IMR-90 (cell line): Measurements from ENCODE around the gene CCL13. TPM values are rescaled to one million over a fixed set of nuclear protein-coding genes. Genes with fewer than 3 reads are reported as not detected.

Source experiments
- ATAC-seq: fragments of 200-7000 bp; cut with Tn5 transposase; 2 replicates; pipeline ENCODE4 v1.9.1; 2020; ENCODE audit warnings: low read depth, mild to moderate bottlenecking, moderate library complexity
- BruUV-seq: library from RNA; stranded (reverse); fragments of 400-500 nt; replicated peaks from 2 replicates; lab custom pipeline; 2021; lab: Mats Ljungman, UMichigan
- CTCF ChIA-PET: fragments of 300-600 bp; formaldehyde crosslinking; extraction: SDS; loops from one replicate; lab custom pipeline; 2021; ENCODE audit warnings: antibody characterized with exemption; lab: Yijun Ruan, JAX
- POLR2A ChIA-PET: fragments of 300-600 bp; sonication (Branson Sonifier 250); formaldehyde crosslinking; loops from one replicate; lab custom pipeline; 2022; ENCODE audit warnings: antibody characterized with exemption; ENCODE audit not compliant: unreplicated experiment; lab: Charles Lee
- DNase-seq: peaks from one replicate; pipeline ENCODE4 v3.0.0; 2013
- H2AFZ ChIP-seq: replicated peaks from 2 replicates; pipeline ENCODE3; 2013; ENCODE audit warnings: low read length, mild to moderate bottlenecking; ENCODE audit not compliant: poor library complexity
- H2AK5ac ChIP-seq: 2 replicates; pipeline ENCODE4 v1.6.1; 2013; ENCODE audit warnings: low read depth, low read length, inconsistent platforms
- H2AK9ac ChIP-seq: replicated peaks from 2 replicates; pipeline ENCODE3; 2013; ENCODE audit warnings: mild to moderate bottlenecking, low read depth, low read length, moderate library complexity; ENCODE audit not compliant: poor library complexity
- H2BK120ac ChIP-seq: 2 replicates; pipeline ENCODE4 v1.6.1; 2013; ENCODE audit warnings: low read depth, low read length, inconsistent platforms
- H2BK15ac ChIP-seq: 3 replicates; pipeline ENCODE4 v1.6.1; 2013; ENCODE audit warnings: low read depth, low read length, inconsistent platforms
- H2BK20ac ChIP-seq: 2 replicates; pipeline ENCODE4 v1.6.1; 2013; ENCODE audit warnings: low read depth, mild to moderate bottlenecking, inconsistent platforms, low read length, moderate library complexity
- H2BK5ac ChIP-seq: 2 replicates; pipeline ENCODE4 v1.6.1; 2013; ENCODE audit warnings: mild to moderate bottlenecking, low read depth, low read length, inconsistent platforms; ENCODE audit not compliant: poor library complexity, severe bottlenecking
- H3K14ac ChIP-seq: replicated peaks from 2 replicates; pipeline ENCODE4 v1.6.1; 2013; ENCODE audit warnings: low read depth, low read length, inconsistent platforms
- H3K18ac ChIP-seq: 2 replicates; pipeline ENCODE4 v1.6.1; 2013; ENCODE audit warnings: low read depth, low read length, control low read depth
- H3K23ac ChIP-seq: 2 replicates; pipeline ENCODE4 v1.6.1; 2013; ENCODE audit warnings: low read depth, low read length, inconsistent platforms
- H3K27ac ChIP-seq: 2 replicates; pipeline ENCODE4 v1.5.1; 2013; ENCODE audit warnings: mild to moderate bottlenecking, control low read depth, low read length; ENCODE audit not compliant: insufficient read depth
- H3K27me3 ChIP-seq: 2 replicates; pipeline ENCODE4 v1.6.1; 2013; ENCODE audit warnings: low read length; ENCODE audit not compliant: control insufficient read depth, insufficient read depth
- H3K36me3 ChIP-seq: 2 replicates; pipeline ENCODE4 v1.6.1; 2013; ENCODE audit warnings: low read length, mixed read lengths; ENCODE audit not compliant: control insufficient read depth, insufficient read depth
- H3K4ac ChIP-seq: 2 replicates; pipeline ENCODE4 v1.6.1; 2013; ENCODE audit warnings: low read depth, low read length, inconsistent platforms
- H3K4me1 ChIP-seq: 2 replicates; pipeline ENCODE4 v1.6.1; 2013; ENCODE audit warnings: low read length, mixed read lengths; ENCODE audit not compliant: control insufficient read depth, insufficient read depth
- H3K4me2 ChIP-seq: 2 replicates; pipeline ENCODE4 v1.6.1; 2013; ENCODE audit warnings: low read depth, mild to moderate bottlenecking, control low read depth, low read length, moderate library complexity
- H3K4me3 ChIP-seq: 2 replicates; pipeline ENCODE4 v1.5.1; 2013; ENCODE audit warnings: low read depth, mild to moderate bottlenecking, control low read depth, low read length, moderate library complexity; ENCODE audit not compliant: insufficient read depth
- H3K56ac ChIP-seq: 2 replicates; pipeline ENCODE4 v1.6.1; 2013; ENCODE audit warnings: low read length, inconsistent platforms; ENCODE audit not compliant: insufficient read depth; ENCODE audit errors: extremely low read depth
- H3K79me1 ChIP-seq, 2 experiments: 2 replicates each; pipeline ENCODE4 v1.6.1; 2013; ENCODE audit warnings: low read length in 2 of 2, inconsistent platforms in 1 of 2, low read depth in 1 of 2
- H3K9ac ChIP-seq: 2 replicates; pipeline ENCODE4 v1.6.1; 2013; ENCODE audit warnings: low read depth, low read length, control low read depth
- H3K9me1 ChIP-seq: 2 replicates; pipeline ENCODE4 v1.6.1; 2013; ENCODE audit warnings: low read length, inconsistent platforms; ENCODE audit not compliant: insufficient read depth
- H3K9me3 ChIP-seq: 2 replicates; pipeline ENCODE4 v1.6.1; 2013; ENCODE audit warnings: low read length; ENCODE audit not compliant: control insufficient read depth, insufficient read depth
- H4K20me1 ChIP-seq: 2 replicates; pipeline ENCODE4 v1.6.1; 2013; ENCODE audit warnings: low read length, inconsistent platforms; ENCODE audit not compliant: insufficient read depth
- H4K5ac ChIP-seq: 2 replicates; pipeline ENCODE4 v1.6.1; 2013; ENCODE audit warnings: mild to moderate bottlenecking, low read depth, low read length, control low read depth
- H4K8ac ChIP-seq, 2 experiments: 2 replicates each; pipeline ENCODE4 v1.6.1; 2013; ENCODE audit warnings: low read depth in 2 of 2, low read length in 2 of 2, control low read depth in 1 of 2, inconsistent platforms in 1 of 2
- H4K91ac ChIP-seq: 2 replicates; pipeline ENCODE4 v1.6.1; 2013; ENCODE audit warnings: low read depth, low read length, inconsistent platforms; ENCODE audit not compliant: insufficient read depth
- BHLHE40 ChIP-seq: fragments of 150-350 bp; IDR thresholded peaks from 2 replicates; pipeline ENCODE4 v1.6.1; 2016; ENCODE audit warnings: mild to moderate bottlenecking, low read depth, low read length
- CEBPB ChIP-seq: IDR thresholded peaks from 2 replicates; pipeline ENCODE4 v1.6.1; 2012; ENCODE audit warnings: low read depth, low read length, improper control_type of control experiment
- CHD1 ChIP-seq: IDR thresholded peaks from 2 replicates; pipeline ENCODE4 v1.6.1; 2012; ENCODE audit warnings: low read depth, low read length, improper control_type of control experiment
- CTCF ChIP-seq: conservative IDR thresholded peaks from 2 replicates; pipeline ENCODE4 v1.5.1; 2012; ENCODE audit warnings: mild to moderate bottlenecking, low read depth, low read length, improper control_type of control experiment
- ELK1 ChIP-seq: fragments of 150-350 bp; IDR thresholded peaks from 2 replicates; pipeline ENCODE4 v1.6.1; 2016; ENCODE audit warnings: low read depth, mild to moderate bottlenecking, low read length, moderate library complexity, borderline replicate concordance
- FOS ChIP-seq: fragments of 150-350 bp; IDR thresholded peaks from 2 replicates; pipeline ENCODE4 v1.6.1; 2016; ENCODE audit warnings: low read depth, low read length
- MAFK ChIP-seq: IDR thresholded peaks from 2 replicates; pipeline ENCODE4 v1.6.1; 2012; ENCODE audit warnings: low read depth, low read length, improper control_type of control experiment
- MAZ ChIP-seq: IDR thresholded peaks from 2 replicates; pipeline ENCODE4 v1.6.1; 2012; ENCODE audit warnings: low read depth, mild to moderate bottlenecking, low read length, improper control_type of control experiment, moderate library complexity, borderline replicate concordance
- MXI1 ChIP-seq: IDR thresholded peaks from 2 replicates; pipeline ENCODE4 v1.6.1; 2012; ENCODE audit warnings: low read depth, mild to moderate bottlenecking, low read length, moderate library complexity, borderline replicate concordance
- NFE2L2 ChIP-seq: fragments of 150-350 bp; IDR thresholded peaks from 2 replicates; pipeline ENCODE4 v1.6.1; 2016; ENCODE audit warnings: low read depth, mild to moderate bottlenecking, low read length
- POLR2A ChIP-seq: IDR thresholded peaks from 2 replicates; pipeline ENCODE4 v1.6.1; 2012; ENCODE audit warnings: mild to moderate bottlenecking, low read depth, low read length
- RAD21 ChIP-seq: IDR thresholded peaks from 2 replicates; pipeline ENCODE4 v1.6.1; 2012; ENCODE audit warnings: low read length, improper control_type of control experiment
- RCOR1 ChIP-seq: IDR thresholded peaks from 2 replicates; pipeline ENCODE4 v1.6.1; 2012; ENCODE audit warnings: mild to moderate bottlenecking, low read length, improper control_type of control experiment; ENCODE audit not compliant: insufficient replicate concordance
- RFX5 ChIP-seq: IDR thresholded peaks from 2 replicates; pipeline ENCODE4 v1.8.0; 2012; ENCODE audit warnings: low read depth, mild to moderate bottlenecking, low read length, moderate library complexity
- SMC3 ChIP-seq: fragments of 150-350 bp; IDR thresholded peaks from 2 replicates; pipeline ENCODE4 v1.6.1; 2016; ENCODE audit warnings: low read depth, mild to moderate bottlenecking, antibody characterized with exemption, low read length, moderate library complexity
- WGBS, 2 experiments: methylation state at CpG; one replicate each; pipeline versions ENCODE4 v1.1.5 to v1.1.7; 2013; ENCODE audit warnings: missing lambda C conversion rate in 2 of 2; ENCODE audit not compliant: insufficient read length in 1 of 2; ENCODE audit errors: extremely low coverage in 2 of 2; 5-methylcytosine and 5-hydroxymethylcytosine counted together
- dilution Hi-C: fragments of 300-500 bp; cut with HindIII; formaldehyde crosslinking; loops from one replicate; pipeline ENCODE4 v1.14.3; 2018; ENCODE audit warnings: low sequenced_read_pairs; ENCODE audit not compliant: unreplicated experiment
- in situ Hi-C: fragments of 300-500 bp; cut with MboI; formaldehyde crosslinking; loops from 3 replicates; pipeline ENCODE4 v1.14.3; 2019; ENCODE audit warnings: low sequenced_read_pairs, inconsistent platforms, mixed read lengths
- intact Hi-C: fragments of 100-400 bp; cut with micrococcal nuclease; formaldehyde crosslinking; loops from 2 replicates; pipeline ENCODE4 v1.10.0; 2022
- polyA plus RNA-seq, 3 experiments: library from polyadenylated mRNA; depleted of rRNA; stranded (reverse); fragments of >200 nt; gene quantifications; 2 replicates each; pipeline ENCODE4 v1.2.3, GENCODE V29; 2012; ENCODE audit warnings: low replicate concordance in 1 of 3
- total RNA-seq: library from RNA; depleted of rRNA; stranded (reverse); fragments of >200 nt; gene quantifications from 2 replicates; pipeline ENCODE4 v1.2.3, GENCODE V29; 2012
- TF ChIP-seq, protein P1 (sequence below): fragments of 150-350 bp; IDR thresholded peaks from 2 replicates; pipeline ENCODE4 v1.6.1; 2017; ENCODE audit warnings: mild to moderate bottlenecking, antibody characterized with exemption, low read length, low read depth

CCL13 gene
- total and polyA plus RNA-seq, 2 of the 4 experiments (the other 2 are of a cell fraction): 0.18 TPM; not detected in 1

- ATAC-seq (peak; percentile 42; the same call in 1 of the 2 replicates), DNase-seq (peak; percentile 12)
- 20% methylated on average over 1 of the region's 3 CpGs; no CpG with 5 or more reads in 1 of the 2 experiments for WGBS, 2 experiments
- peak overlapping the region; percentile 9 for H2AK9ac ChIP-seq
- POLR2A ChIA-PET: no interaction called here
- no peak overlapping the region for H3K14ac ChIP-seq
- no peak overlapping the region for H3K4ac ChIP-seq
- H3K79me1 ChIP-seq: no peaks in the 10 kb centered on the region
- H2BK15ac ChIP-seq: no peak overlapping the region
- no peaks in the 10 kb centered on the region for H3K4me1 ChIP-seq
- no peak overlapping the region for H2BK20ac ChIP-seq
- no peak overlapping the region for H3K23ac ChIP-seq
- no TSS peak for BruUV-seq
- H3K56ac ChIP-seq: no peak overlapping the region
- TF ChIP-seq NFE2L2 (no peak), FOS (no peak), SMC3 (no peak), MXI1 (no peak), POLR2A (no peak), RFX5 (no peak), ELK1 (no peak), MAZ (no peak), BHLHE40 (no peak), CEBPB (no peak), CTCF (no peak), MAFK (no peak), RCOR1 (no peak), RAD21 (no peak), CHD1 (no peak)
- TF ChIP-seq, protein P1, sequence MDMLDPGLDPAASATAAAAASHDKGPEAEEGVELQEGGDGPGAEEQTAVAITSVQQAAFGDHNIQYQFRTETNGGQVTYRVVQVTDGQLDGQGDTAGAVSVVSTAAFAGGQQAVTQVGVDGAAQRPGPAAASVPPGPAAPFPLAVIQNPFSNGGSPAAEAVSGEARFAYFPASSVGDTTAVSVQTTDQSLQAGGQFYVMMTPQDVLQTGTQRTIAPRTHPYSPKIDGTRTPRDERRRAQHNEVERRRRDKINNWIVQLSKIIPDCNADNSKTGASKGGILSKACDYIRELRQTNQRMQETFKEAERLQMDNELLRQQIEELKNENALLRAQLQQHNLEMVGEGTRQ: no peak
- H3K27me3 ChIP-seq: peaks cover 20% of the 10 kb centered on the region
- H2BK120ac ChIP-seq: no peak overlapping the region
- CTCF ChIA-PET: no interaction called here
- no peak overlapping the region for H2AK5ac ChIP-seq
- H3K4me2 ChIP-seq: no peak overlapping the region
- H4K20me1 ChIP-seq: no peaks in the 10 kb centered on the region
- no peak overlapping the region for H4K91ac ChIP-seq
- no peaks in the 10 kb centered on the region for H3K9me1 ChIP-seq
- no peak overlapping the region for H2BK5ac ChIP-seq
- no peak overlapping the region for H2AFZ ChIP-seq
- no peak overlapping the region for H4K5ac ChIP-seq
- dilution Hi-C loops: no loop called here
- no peaks in the 10 kb centered on the region for H3K9me3 ChIP-seq
- intact Hi-C loops: no loop called here
- H4K8ac ChIP-seq: no peak overlapping the region
- H3K9ac ChIP-seq: no peak overlapping the region
- no peaks in the 10 kb centered on the region for H3K36me3 ChIP-seq
- no peak overlapping the region for H3K18ac ChIP-seq
- no peak overlapping the region for H3K27ac ChIP-seq
- in situ Hi-C loops: no loop called here
- no peak overlapping the region for H3K4me3 ChIP-seq
Observed at GRCh38 chr17:34370997-34371395, 14.7 kb downstream of the CCL13 start.
